GM18868 (cell line): ENCODE results near the gene CKM.
"Not testable (repeated sequence)": the region's sequence is repeated elsewhere in the genome, so short reads cannot be mapped to it uniquely, and the experiment has no call there.

ENCODE experiments used
- ATAC-seq: cut with Tn5 transposase; IDR thresholded peaks from one replicate; pipeline ENCODE4 v1.9.1; 2021; ENCODE audit warnings: mild to moderate bottlenecking, moderate library complexity; ENCODE audit not compliant: unreplicated experiment

Gene CKM

DNA sequence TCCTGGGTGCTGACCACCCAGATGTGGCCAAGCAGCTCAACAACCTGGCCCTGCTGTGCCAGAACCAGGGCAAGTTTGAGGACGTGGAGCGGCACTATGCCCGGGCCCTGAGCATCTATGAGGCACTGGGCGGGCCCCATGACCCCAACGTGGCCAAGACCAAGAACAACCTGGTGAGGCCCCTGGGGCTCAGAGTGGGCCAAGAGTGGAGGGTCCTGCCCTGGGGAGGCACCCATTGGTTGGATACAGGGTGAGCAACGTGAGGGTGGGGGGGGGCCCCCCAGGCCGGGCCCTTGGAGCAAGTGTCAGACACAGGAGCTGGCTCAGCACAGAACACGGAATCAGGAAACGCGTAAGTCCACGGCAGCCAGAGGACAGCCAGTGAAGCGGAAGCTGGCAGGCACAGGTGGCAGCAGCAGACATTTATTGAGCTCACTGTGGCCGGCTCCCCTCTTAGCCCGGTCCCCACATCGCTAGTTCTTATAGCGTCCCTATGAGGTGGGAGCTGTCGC is 26.8 kb upstream of the CKM start:
- no peak for ATAC-seq

DNA sequence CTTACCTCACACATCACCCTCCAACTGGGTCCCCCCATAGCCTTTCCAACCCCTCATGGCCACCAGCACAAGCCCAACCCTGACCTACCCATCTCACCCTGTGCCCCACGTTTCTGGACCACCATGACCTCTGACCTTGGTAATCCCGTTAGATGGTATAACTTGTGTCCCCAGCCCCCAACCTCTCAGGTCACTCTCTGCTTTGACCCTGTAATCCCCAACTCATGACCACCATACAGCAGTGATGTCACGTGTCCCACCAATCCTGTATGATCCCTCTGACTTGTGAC is 26.4 kb upstream of the CKM start:
- ATAC-seq = no peak

- no peak for ATAC-seq
Observed at GRCh38 chr19:45348367-45349125, 25.9 kb upstream of the CKM start.

GRCh38 chr19:45347570-45348366 is 25.1 kb upstream of the CKM start:
- ATAC-seq = no peak

- ATAC-seq = no peak
Observed at GRCh38 chr19:45346449-45346848, 23.8 kb upstream of the CKM start.

DNA sequence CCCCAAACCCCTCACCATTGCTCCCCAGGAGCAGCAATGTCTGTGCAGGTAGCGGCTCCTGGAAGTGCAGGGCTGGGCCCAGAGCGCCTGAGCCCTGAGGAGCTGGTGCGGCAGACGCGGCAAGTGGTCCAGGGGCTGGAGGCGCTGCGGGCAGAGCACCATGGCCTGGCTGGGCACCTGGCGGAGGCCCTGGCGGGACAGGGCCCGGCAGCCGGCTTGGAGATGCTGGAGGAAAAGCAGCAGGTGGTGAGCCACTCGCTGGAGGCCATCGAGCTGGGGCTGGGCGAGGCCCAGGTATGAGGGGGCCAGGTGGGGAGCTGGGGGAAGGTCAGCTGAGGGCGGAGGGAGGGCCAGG is 22.8 kb upstream of the CKM start:
- ATAC-seq = no peak

GRCh38 chr19:45344621-45345505 is 22.2 kb upstream of the CKM start:
- ATAC-seq = no peak

- ATAC-seq = no peak
Observed at GRCh38 chr19:45342911-45343310, 20.2 kb upstream of the CKM start.

DNA sequence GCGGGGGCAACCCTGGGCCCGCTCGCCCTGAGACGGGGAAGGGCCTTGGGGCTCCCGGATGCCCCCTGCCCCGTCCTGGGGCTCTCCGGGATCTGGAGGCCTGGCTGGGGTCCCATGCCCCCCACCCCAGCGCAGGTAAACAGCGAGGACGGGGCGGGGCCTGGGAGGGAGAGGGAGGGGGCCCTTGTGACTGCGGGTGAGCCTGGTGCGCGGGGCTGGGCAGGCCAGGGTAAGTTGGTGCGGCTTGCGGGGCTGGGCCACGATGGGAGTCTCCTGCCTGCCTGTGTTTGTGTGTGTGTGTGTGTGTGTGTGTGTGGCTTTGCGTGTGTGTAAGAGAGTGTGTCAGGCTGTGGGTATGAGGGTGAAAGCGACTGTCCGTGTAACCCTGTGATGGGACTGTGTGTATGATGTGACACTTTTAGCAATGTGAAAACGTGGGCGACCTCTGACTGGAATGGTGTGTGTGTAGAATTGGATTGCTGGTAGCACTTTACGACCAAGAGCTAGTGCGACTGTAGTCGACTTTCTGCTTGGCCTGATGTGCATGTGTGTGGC is 18.3 kb upstream of the CKM start:
- no peak for ATAC-seq

GRCh38 chr19:45340232-45340898 is 17.7 kb upstream of the CKM start, which contains the start of gene KLC3:
Gene KLC3, plus strand, starts transcription at chr19:45340750. Its CDS starts 4,792 bp downstream, at chr19:45345542.
- no peak for ATAC-seq

DNA sequence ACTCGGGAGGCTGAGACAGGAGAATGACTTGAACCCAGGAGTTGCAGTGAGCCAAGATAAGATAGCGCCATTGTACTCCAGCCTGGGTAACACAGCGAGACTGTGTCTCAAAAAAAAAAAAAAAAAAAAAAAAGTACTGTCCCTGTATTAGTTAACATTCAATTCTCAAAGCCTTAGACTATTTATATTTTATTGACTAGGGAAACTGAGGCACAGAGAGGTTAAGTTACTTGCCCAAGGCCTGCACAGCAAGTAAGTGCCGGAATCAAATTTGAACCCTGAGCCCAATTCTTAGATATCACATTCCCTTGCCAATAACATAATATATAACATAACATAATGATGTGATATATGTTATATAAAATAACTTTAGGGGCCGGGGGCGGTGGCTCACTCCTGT is 17.0 kb upstream of the CKM start:
- ATAC-seq = no peak

GRCh38 chr19:45336696-45337251 is 14.1 kb upstream of the CKM start:
- no peak for ATAC-seq

- ATAC-seq = not testable (repeated sequence)
Observed at GRCh38 chr19:45334881-45335280, 12.2 kb upstream of the CKM start.

GRCh38 chr19:45333609-45334303 is 11.1 kb upstream of the CKM start:
- no peak for ATAC-seq

DNA sequence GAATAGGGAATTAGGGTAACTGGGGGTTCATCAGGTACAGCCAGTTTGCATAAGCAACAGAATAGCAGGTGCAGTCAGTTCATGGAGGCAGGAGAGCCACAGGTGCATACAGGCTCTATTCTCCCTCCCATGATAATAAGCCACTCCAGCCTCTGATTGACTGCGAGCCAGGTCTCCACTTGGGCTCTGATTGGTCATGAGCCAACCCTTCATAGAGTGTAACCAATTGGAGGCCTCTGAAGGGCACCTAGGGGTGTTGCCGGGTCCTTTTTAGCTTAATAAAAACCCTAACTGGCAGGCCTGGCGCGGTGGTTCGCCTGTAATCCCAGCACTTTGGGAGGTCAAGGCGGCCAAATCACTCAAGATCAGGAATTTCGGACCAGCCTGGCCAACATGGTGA is 8.7 kb upstream of the CKM start:
- ATAC-seq = no peak

GRCh38 chr19:45327404-45328143 is 4.9 kb upstream of the CKM start:
- no peak for ATAC-seq

GRCh38 chr19:45324349-45324907 is 1.8 kb upstream of the CKM start:
- no peak for ATAC-seq

- ATAC-seq = no peak
Observed at GRCh38 chr19:45323671-45324081, 1.0 kb upstream of the CKM start.

DNA sequence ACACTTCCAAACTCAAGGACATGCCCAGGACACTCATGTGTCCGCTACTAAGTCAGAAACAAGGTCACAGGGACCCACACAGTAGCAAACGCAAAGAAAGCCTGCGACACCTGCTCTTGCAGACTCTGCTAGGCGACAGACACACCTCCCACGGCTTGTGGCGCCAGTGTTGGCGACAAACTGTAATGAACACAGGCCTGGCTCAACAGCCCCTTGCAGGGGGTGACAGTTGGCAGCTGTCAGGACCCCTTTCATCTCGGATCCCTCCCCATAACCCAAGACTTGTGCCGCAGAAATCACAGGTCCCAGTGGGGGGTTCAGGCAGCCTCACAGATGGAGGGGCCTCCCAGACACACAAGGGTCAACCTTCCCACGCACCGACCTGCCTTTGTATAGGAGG is 364 bp downstream of the CKM start:
- no peak for ATAC-seq
